ENCODE data around the gene KAT8.

DNA sequence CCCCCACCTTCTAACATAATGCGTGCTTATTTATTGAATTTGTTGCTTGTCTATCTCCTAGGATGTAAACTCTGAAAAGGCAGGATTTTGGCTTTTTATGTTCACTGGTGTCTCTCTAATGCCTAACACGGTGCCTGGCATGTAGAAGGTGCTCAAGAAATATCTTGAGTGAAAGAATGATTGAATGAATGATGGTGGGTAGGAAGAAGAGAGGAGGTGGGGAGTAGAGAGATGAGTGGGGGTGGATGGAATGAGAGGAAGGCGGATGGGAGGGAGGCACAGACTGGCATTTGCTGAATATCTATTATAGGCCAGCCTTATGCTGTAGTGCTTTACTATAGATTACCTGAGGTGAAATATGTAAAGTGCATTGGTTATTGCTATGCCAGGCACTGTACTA, 30.1 kb downstream of the KAT8 start:
- TF ChIP-seq CTCF (conservative IDR thresholded peaks at IDR 0.05; ENCODE audit: low read depth, low read length): no peak
- TF ChIP-seq EZH2phosphoT487 (IDR thresholded peaks at IDR 0.05; ENCODE audit: borderline replicate concordance, low read length): no peak

All from PC-3 (cell line).